ENCODE data around the gene MCM10.
"Not testable (repeated sequence)": the region's sequence is repeated elsewhere in the genome, so short reads cannot be mapped to it uniquely, and the experiment has no call there.

Gene MCM10

DNA sequence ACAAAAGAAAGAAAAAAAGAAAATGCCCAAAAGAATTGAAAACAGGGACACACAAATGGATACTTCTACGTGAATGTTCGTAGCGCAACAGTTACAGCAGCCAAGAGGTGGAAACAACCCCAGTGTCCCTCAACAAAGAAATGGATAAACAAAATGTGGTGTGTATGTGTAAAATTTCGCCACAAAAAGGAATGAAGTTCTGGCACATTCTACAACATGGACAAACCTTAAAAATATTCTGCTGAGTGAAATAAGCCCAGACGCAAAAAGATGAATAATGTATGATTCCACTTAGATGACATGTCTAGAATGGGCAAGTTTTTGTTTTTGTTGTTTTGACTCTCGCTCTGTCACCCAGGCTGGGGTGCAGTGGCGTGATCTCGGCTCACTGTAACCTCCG lies 61.9 kb downstream of the MCM10 start:
- no peaks in the 10 kb centered on the region for H3K27me3 ChIP-seq (ENCODE audit: insufficient read depth, low read length)
- H3K36me3 ChIP-seq (ENCODE audit: insufficient read depth, low read depth, low read length), result no peaks in the 10 kb centered on the region
- H3K4me3 ChIP-seq (ENCODE audit: low read length), result no peak overlapping the region
- H3K9ac ChIP-seq (ENCODE audit: low read depth, low read length), result no peak overlapping the region
- no peak overlapping the region for H3K27ac ChIP-seq (ENCODE audit: low read length)
- peaks cover 5% of the 10 kb centered on the region; the same call in 1 of the 2 replicates for H3K4me1 ChIP-seq (ENCODE audit: insufficient read depth, low read length)
- no peaks in the 10 kb centered on the region for H3K9me3 ChIP-seq (ENCODE audit: insufficient read depth, low read depth, low read length)

DNA sequence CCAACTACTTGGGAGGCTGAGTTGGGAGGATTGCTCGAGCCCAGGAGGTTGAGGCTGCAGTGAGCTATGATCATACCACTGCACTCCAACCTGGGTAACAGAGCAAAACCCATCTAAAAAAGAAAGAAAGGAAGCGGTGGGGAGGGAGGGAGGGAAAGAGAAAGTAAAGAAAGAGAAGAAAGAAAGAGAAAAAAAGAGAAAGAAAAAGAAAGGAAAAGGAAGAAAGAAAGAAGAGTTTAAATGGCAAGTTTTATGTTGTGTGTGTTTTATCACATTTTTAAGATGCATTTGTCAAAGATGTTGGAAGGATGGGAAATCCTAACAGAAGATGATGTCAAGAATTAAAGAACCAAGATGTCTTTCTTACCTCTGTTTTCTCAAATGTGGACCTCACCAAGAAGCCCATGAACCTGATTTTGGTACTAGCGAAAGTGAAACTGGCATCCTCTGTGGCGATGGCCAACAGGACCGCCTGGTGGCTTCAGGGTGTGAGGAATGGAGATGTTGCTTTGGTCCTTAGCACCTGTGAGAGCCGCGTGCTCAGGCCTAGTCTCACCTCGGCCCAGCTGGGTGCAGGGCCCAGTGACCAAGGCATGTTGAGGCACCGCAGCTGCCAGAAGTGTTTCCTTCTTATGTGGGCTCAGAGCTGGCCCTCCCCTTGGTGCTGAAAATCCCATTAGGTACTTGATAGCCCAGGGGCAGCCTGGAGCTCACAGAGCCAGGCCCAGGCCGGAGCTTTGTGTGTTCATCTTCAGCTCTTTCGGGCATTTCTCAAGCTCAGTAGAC lies 63.0 kb downstream of the MCM10 start:
- Histone ChIP-seq H3K9ac (ENCODE audit: low read depth, low read length) (no peak overlapping the region), H3K9me3 (ENCODE audit: insufficient read depth, low read depth, low read length) (no peaks in the 10 kb centered on the region), H3K4me1 (ENCODE audit: insufficient read depth, low read length) (peaks cover 4% of the 10 kb centered on the region; the same call in 1 of the 2 replicates), H3K4me3 (ENCODE audit: low read length) (no peak overlapping the region), H3K36me3 (ENCODE audit: insufficient read depth, low read depth, low read length) (no peaks in the 10 kb centered on the region), H3K27me3 (ENCODE audit: insufficient read depth, low read length) (no peaks in the 10 kb centered on the region), H3K27ac (ENCODE audit: low read length) (no peak overlapping the region)

DNA sequence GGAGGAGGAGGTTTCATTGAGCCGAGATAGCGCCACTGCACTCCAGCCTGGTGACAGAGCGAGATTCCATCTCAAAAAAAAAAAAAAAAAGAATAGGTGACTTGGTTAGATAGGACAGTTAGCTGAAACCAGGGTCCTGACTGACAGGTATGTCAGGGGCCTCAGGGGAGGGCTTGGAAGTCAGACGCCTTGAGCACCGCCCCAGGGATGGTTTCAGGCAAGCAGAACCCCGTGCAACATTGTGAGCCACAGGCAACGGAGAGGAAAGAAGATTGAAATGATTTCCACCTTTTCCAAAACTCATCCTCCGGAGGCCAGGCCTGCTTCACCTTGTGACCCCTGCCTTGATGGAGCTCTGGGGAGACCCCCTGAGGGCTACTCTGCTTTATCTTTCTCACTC lies 64.2 kb downstream of the MCM10 start:
- Histone ChIP-seq H3K36me3 (ENCODE audit: insufficient read depth, low read depth, low read length) (no peaks in the 10 kb centered on the region), H3K4me3 (ENCODE audit: low read length) (no peak overlapping the region), H3K9ac (ENCODE audit: low read depth, low read length) (no peak overlapping the region), H3K27me3 (ENCODE audit: insufficient read depth, low read length) (no peaks in the 10 kb centered on the region), H3K9me3 (ENCODE audit: insufficient read depth, low read depth, low read length) (no peaks in the 10 kb centered on the region), H3K4me1 (ENCODE audit: insufficient read depth, low read length) (no peaks in the 10 kb centered on the region; the same call in 1 of the 2 replicates), H3K27ac (ENCODE audit: low read length) (no peak overlapping the region)

- H3K4me3 ChIP-seq (ENCODE audit: low read length), result no peak overlapping the region
- no peak overlapping the region for H3K27ac ChIP-seq (ENCODE audit: low read length)
- no peaks in the 10 kb centered on the region for H3K9me3 ChIP-seq (ENCODE audit: insufficient read depth, low read depth, low read length)
- H3K27me3 ChIP-seq (ENCODE audit: insufficient read depth, low read length), result no peaks in the 10 kb centered on the region
- H3K4me1 ChIP-seq (ENCODE audit: insufficient read depth, low read length), result no peaks in the 10 kb centered on the region; the same call in 1 of the 2 replicates
- H3K9ac ChIP-seq (ENCODE audit: low read depth, low read length), result no peak overlapping the region
- H3K36me3 ChIP-seq (ENCODE audit: insufficient read depth, low read depth, low read length), result no peaks in the 10 kb centered on the region
Observed at GRCh38 chr10:13227031-13227430, 65.7 kb downstream of the MCM10 start.

- H3K4me3 ChIP-seq (ENCODE audit: low read length), result no peak overlapping the region
- H3K36me3 ChIP-seq (ENCODE audit: insufficient read depth, low read depth, low read length), result no peaks in the 10 kb centered on the region
- no peaks in the 10 kb centered on the region for H3K9me3 ChIP-seq (ENCODE audit: insufficient read depth, low read depth, low read length)
- H3K4me1 ChIP-seq (ENCODE audit: insufficient read depth, low read length), result peaks cover 8% of the 10 kb centered on the region; the same call in 1 of the 2 replicates
- no peak overlapping the region for H3K9ac ChIP-seq (ENCODE audit: low read depth, low read length)
- H3K27ac ChIP-seq (ENCODE audit: low read length), result no peak overlapping the region
- H3K27me3 ChIP-seq (ENCODE audit: insufficient read depth, low read length), result no peaks in the 10 kb centered on the region
Observed at GRCh38 chr10:13231190-13231589, 69.8 kb downstream of the MCM10 start.

- H3K9ac ChIP-seq (ENCODE audit: low read depth, low read length), result no peak overlapping the region
- no peak overlapping the region for H3K27ac ChIP-seq (ENCODE audit: low read length)
- no peaks in the 10 kb centered on the region for H3K27me3 ChIP-seq (ENCODE audit: insufficient read depth, low read length)
- no peaks in the 10 kb centered on the region for H3K36me3 ChIP-seq (ENCODE audit: insufficient read depth, low read depth, low read length)
- H3K4me3 ChIP-seq (ENCODE audit: low read length), result no peak overlapping the region
- H3K9me3 ChIP-seq (ENCODE audit: insufficient read depth, low read depth, low read length), result no peaks in the 10 kb centered on the region
- peaks cover 8% of the 10 kb centered on the region; the same call in 1 of the 2 replicates for H3K4me1 ChIP-seq (ENCODE audit: insufficient read depth, low read length)
Observed at GRCh38 chr10:13231808-13232207, 70.5 kb downstream of the MCM10 start.

GRCh38 chr10:13233358-13233757 lies 72.0 kb downstream of the MCM10 start:
- Histone ChIP-seq H3K27ac (ENCODE audit: low read length) (no peak overlapping the region), H3K4me3 (ENCODE audit: low read length) (no peak overlapping the region; the same call in 1 of the 2 replicates)

GRCh38 chr10:13234172-13234571 lies 72.8 kb downstream of the MCM10 start, which contains the start of gene UCMA:
UCMA (minus strand) TSS chr10:13234374; CDS start chr10:13234258, 116 bp downstream.
- no peaks in the 10 kb centered on the region for H3K9me3 ChIP-seq (ENCODE audit: insufficient read depth, low read depth, low read length)
- H3K4me3 ChIP-seq (ENCODE audit: low read length), result no peak within 1 kb of the TSS; the same call in 1 of the 2 replicates
- no peaks in the 10 kb centered on the region for H3K27me3 ChIP-seq (ENCODE audit: insufficient read depth, low read length)
- no peak within 1 kb of the TSS for H3K9ac ChIP-seq (ENCODE audit: low read depth, low read length)
- H3K4me1 ChIP-seq (ENCODE audit: insufficient read depth, low read length), result peaks cover 8% of the 10 kb centered on the region; the same call in 1 of the 2 replicates
- no peak within 1 kb of the TSS for H3K27ac ChIP-seq (ENCODE audit: low read length)
- no peaks in the 10 kb centered on the region for H3K36me3 ChIP-seq (ENCODE audit: insufficient read depth, low read depth, low read length)

More at GRCh38 chr10:13233358-13233757, 72.0 kb downstream of the MCM10 start:
- Histone ChIP-seq H3K27me3 (ENCODE audit: insufficient read depth, low read length) (no peaks in the 10 kb centered on the region), H3K9ac (ENCODE audit: low read depth, low read length) (no peak overlapping the region), H3K36me3 (ENCODE audit: insufficient read depth, low read depth, low read length) (no peaks in the 10 kb centered on the region), H3K9me3 (ENCODE audit: insufficient read depth, low read depth, low read length) (no peaks in the 10 kb centered on the region), H3K4me1 (ENCODE audit: insufficient read depth, low read length) (peaks cover 8% of the 10 kb centered on the region; the same call in 1 of the 2 replicates)

DNA sequence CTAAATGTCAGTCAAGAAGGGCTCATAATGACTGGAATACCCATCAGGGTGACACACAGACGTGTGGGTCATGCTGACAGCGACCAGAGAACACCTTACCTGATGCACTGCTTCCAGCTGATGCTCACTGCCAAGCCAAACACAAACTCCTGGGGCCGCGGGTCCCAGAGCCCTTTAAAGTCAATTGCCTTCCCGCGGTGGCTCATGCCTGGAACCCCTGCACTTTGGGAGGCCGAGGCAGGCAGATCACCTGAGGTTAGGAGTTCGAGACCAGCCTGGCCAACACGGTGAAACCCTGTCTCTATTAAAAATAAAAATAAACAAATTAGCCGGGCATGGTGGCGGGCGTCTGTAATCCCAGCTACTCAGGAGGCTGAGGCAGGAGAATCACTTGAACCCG lies 73.4 kb downstream of the MCM10 start:
- not testable (repeated sequence) for H3K36me3 ChIP-seq (ENCODE audit: insufficient read depth, low read depth, low read length); H3K27ac ChIP-seq (ENCODE audit: low read length); H3K4me1 ChIP-seq (ENCODE audit: insufficient read depth, low read length); H3K9me3 ChIP-seq (ENCODE audit: insufficient read depth, low read depth, low read length); H3K9ac ChIP-seq (ENCODE audit: low read depth, low read length); H3K27me3 ChIP-seq (ENCODE audit: insufficient read depth, low read length); H3K4me3 ChIP-seq (ENCODE audit: low read length)

DNA sequence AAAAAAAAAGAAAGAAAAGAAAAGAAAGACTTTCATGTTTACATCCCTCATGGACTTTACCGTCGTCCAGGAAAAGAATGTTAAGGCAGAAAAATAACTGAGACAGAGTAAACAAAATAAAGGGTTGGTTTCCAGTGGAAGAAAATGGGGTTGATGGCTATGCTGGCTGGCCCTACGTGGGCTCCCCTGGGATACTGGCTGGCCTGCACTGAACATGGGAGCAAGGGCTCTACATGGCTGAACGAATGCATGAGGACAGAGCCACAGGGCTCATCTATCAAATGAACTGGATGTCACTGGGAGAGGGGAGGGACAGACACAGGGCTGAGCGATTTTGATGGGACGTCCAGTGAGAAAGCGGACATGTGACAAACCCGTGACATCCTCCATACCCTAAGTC lies 75.3 kb downstream of the MCM10 start:
- H3K9me3 ChIP-seq (ENCODE audit: insufficient read depth, low read depth, low read length), result no peaks in the 10 kb centered on the region
- H3K4me1 ChIP-seq (ENCODE audit: insufficient read depth, low read length), result peaks cover 8% of the 10 kb centered on the region; the same call in 1 of the 2 replicates
- H3K36me3 ChIP-seq (ENCODE audit: insufficient read depth, low read depth, low read length), result no peaks in the 10 kb centered on the region
- no peak overlapping the region for H3K4me3 ChIP-seq (ENCODE audit: low read length)
- no peak overlapping the region for H3K27ac ChIP-seq (ENCODE audit: low read length)
- no peaks in the 10 kb centered on the region for H3K27me3 ChIP-seq (ENCODE audit: insufficient read depth, low read length)
- H3K9ac ChIP-seq (ENCODE audit: low read depth, low read length), result no peak overlapping the region

DNA sequence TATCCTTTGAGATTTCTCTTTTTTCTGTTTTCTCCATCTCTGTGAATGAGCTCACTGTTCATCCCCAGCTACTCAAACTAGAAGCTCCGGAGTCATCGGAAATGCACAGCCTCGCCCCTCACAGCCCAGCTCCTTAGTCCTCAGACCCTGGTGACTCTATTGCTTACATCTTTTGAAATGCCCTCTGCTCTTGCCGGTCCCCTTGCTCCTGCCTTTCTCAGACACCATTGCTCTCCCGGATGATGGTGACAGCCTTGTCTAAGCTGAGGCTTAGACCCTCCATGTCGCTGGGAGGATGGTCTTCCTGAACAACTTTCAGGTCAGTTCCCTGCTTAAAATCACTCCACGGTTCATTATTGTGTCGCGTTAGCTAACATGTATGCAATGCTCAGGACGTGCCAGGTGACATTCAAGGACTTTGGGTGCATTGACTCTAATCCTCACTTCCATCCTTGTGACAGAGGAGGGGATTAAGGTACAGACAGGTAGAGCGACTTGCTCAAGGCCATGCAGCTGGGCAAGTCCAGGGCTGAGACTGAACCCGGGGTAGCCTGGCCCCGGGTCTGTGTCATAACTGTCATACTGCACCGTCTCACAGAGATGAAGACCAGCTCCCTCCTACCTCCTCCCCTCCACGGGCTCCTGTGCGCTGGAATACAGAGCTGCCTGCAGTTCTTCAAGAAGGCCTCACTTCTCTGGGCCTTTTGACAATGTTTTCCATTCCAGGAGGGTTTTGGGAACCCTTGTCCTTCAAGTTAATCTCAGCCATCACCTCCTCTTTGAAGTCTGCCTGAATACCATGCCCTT lies 77.1 kb downstream of the MCM10 start:
- H3K27me3 ChIP-seq (ENCODE audit: insufficient read depth, low read length), result no peaks in the 10 kb centered on the region
- no peak overlapping the region for H3K4me3 ChIP-seq (ENCODE audit: low read length)
- no peak overlapping the region for H3K27ac ChIP-seq (ENCODE audit: low read length)
- H3K9me3 ChIP-seq (ENCODE audit: insufficient read depth, low read depth, low read length), result no peaks in the 10 kb centered on the region
- H3K4me1 ChIP-seq (ENCODE audit: insufficient read depth, low read length), result peaks cover 8% of the 10 kb centered on the region; the same call in 1 of the 2 replicates
- no peaks in the 10 kb centered on the region for H3K36me3 ChIP-seq (ENCODE audit: insufficient read depth, low read depth, low read length)
- no peak overlapping the region for H3K9ac ChIP-seq (ENCODE audit: low read depth, low read length)
